Mesothelial cell of epicardium (in vitro differentiated cells): ENCODE results near the gene POLE4. TPM values are rescaled to one million over a fixed set of nuclear protein-coding genes. Genes with fewer than 3 reads are reported as not detected.
A peak's percentile ranks its signal among the peaks of the same experiment; 100 is the strongest.

Experiments used
- DNase-seq, 2 experiments: peaks; one replicate each; pipeline ENCODE4 v3.0.0; 2021; ENCODE audit warnings: low spot score in 2 of 2; ENCODE audit not compliant: unreplicated experiment in 2 of 2
- H3K27ac Mint-ChIP-seq: 2 replicates; pipeline ENCODE4 v1.8.0; 2021; ENCODE audit warnings: mixed read lengths
- H3K27me3 Mint-ChIP-seq: 2 replicates; pipeline ENCODE4 v1.8.0; 2021; ENCODE audit warnings: low read depth, mixed read lengths
- H3K36me3 Mint-ChIP-seq: 2 replicates; pipeline ENCODE4 v1.8.0; 2021; ENCODE audit warnings: mixed read lengths
- H3K4me1 Mint-ChIP-seq: 2 replicates; pipeline ENCODE4 v1.8.0; 2021; ENCODE audit warnings: mixed read lengths
- H3K4me3 Mint-ChIP-seq: 2 replicates; pipeline ENCODE4 v1.8.0; 2021; ENCODE audit warnings: mild to moderate bottlenecking, moderate library complexity, mixed read lengths
- H3K9me3 Mint-ChIP-seq: 2 replicates; pipeline ENCODE4 v1.8.0; 2021; ENCODE audit warnings: mixed read lengths
- total RNA-seq: library from RNA; stranded (reverse); gene quantifications from 3 replicates; pipeline ENCODE4 v1.2.1, GENCODE V29; 2021
- TF ChIP-seq, protein P1 (sequence below): fragments of 200-600 bp; sonication (generic); IDR thresholded peaks from one replicate; pipeline ENCODE4 v1.5.0; 2021; ENCODE audit warnings: antibody characterized with exemption; ENCODE audit not compliant: unreplicated experiment

Gene POLE4
- total RNA-seq, 1 donor from 2014 or later, result 33.9 TPM

DNA sequence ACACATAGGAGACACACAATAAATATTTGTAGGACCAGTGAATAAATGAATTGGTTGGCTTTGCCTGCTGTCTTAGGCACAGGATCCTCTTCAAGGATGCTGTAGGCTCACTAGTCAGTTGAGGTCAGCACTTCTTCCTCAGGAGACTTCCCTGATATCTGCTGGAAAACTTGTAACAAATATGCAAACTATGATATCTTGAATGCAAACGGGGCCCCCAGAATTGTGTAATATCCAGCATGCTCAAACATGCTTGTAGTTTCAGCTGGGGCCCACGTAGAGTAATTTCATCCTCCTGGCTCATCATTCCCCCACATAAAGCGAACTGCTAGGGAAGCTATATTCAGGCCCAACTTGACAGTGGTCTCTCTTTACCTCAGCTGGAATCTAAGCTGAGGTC is 43.6 kb downstream of the POLE4 start:
- TF ChIP-seq, protein P1, sequence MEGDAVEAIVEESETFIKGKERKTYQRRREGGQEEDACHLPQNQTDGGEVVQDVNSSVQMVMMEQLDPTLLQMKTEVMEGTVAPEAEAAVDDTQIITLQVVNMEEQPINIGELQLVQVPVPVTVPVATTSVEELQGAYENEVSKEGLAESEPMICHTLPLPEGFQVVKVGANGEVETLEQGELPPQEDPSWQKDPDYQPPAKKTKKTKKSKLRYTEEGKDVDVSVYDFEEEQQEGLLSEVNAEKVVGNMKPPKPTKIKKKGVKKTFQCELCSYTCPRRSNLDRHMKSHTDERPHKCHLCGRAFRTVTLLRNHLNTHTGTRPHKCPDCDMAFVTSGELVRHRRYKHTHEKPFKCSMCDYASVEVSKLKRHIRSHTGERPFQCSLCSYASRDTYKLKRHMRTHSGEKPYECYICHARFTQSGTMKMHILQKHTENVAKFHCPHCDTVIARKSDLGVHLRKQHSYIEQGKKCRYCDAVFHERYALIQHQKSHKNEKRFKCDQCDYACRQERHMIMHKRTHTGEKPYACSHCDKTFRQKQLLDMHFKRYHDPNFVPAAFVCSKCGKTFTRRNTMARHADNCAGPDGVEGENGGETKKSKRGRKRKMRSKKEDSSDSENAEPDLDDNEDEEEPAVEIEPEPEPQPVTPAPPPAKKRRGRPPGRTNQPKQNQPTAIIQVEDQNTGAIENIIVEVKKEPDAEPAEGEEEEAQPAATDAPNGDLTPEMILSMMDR, result no peak
- Mint-ChIP-seq H3K9me3 (peaks cover 18% of the 10 kb centered on the region), H3K27ac (peak overlapping the region; percentile 78), H3K4me1 (peaks cover 5% of the 10 kb centered on the region), H3K36me3 (peaks cover 12% of the 10 kb centered on the region), H3K27me3 (no peaks in the 10 kb centered on the region), H3K4me3 (no peak overlapping the region)
- no peak for DNase-seq

DNA sequence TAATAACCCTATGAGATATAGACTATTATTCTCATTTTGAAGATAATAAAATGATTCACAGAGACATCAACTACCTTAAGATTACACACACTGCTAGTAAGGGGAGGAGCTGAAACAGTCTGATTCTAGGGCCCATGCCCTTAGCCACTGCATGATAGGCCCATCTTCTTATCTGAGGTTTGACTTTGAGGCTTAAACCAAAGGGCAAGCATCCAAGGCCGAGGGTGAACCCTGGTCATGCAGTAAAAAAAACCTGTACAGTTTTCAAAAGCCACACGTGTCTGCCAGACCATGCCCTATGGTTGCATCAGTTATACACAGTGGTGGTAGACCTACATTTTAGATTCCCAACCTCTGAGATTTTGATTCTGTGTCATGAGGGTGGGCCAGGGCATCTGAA is 44.8 kb downstream of the POLE4 start:
- Mint-ChIP-seq H3K36me3 (peaks cover 5% of the 10 kb centered on the region), H3K27ac (no peak overlapping the region), H3K4me1 (peaks cover 5% of the 10 kb centered on the region), H3K4me3 (no peak overlapping the region), H3K9me3 (peaks cover 12% of the 10 kb centered on the region), H3K27me3 (no peaks in the 10 kb centered on the region)
- no peak for DNase-seq
- TF ChIP-seq, protein P1, result no peak

DNA sequence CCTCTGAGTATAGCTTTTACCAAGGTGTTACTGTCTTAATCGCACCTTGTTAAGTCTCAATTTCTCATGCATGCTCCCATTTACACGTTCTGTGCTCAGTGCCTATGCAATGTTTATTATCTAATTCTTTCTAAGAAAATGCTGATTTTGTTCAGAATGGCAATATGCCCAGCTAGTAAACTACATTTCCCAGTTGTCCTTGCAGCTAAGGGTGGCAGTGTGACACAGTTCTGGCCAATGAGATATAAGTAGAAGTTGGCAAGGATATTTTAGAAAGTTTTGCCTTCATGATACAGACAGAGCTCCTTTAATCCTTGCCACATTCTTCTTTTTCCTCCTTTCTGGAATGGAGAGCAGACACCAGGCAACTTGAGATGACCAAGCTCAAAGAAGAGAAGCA is 45.3 kb downstream of the POLE4 start:
- Mint-ChIP-seq H3K4me3 (no peak overlapping the region), H3K4me1 (peaks cover 5% of the 10 kb centered on the region), H3K36me3 (peaks cover under 1% of the 10 kb centered on the region), H3K27ac (no peak overlapping the region), H3K9me3 (peaks cover 10% of the 10 kb centered on the region), H3K27me3 (no peaks in the 10 kb centered on the region)
- no peak for DNase-seq
- TF ChIP-seq, protein P1, result no peak

DNA sequence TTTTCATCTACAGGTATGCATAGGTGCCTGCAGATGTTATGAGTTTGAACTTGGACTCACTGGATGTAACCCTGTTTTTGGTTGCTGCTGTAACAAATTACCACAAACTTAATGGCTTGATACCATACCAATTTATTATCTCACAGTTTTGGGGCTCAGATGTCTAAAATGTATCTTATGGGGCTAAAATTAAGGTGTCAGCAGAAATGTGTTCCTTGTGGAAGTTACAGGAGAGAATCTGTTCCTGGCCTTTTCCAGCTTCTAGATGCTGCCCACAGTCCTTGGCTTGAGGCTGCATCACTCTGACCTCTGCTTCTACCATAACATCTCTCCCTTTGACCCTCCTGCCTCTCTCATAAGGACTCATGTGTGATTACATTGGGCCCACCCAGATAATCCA is 47.6 kb downstream of the POLE4 start:
- H3K4me3 Mint-ChIP-seq, result no peak overlapping the region
- TF ChIP-seq, protein P1, result no peak
- no peaks in the 10 kb centered on the region for H3K27me3 Mint-ChIP-seq
- H3K36me3 Mint-ChIP-seq, result no peaks in the 10 kb centered on the region
- DNase-seq, result no peak
- peaks cover 5% of the 10 kb centered on the region for H3K4me1 Mint-ChIP-seq
- H3K27ac Mint-ChIP-seq, result no peak overlapping the region
- H3K9me3 Mint-ChIP-seq, result peaks cover 6% of the 10 kb centered on the region

DNA sequence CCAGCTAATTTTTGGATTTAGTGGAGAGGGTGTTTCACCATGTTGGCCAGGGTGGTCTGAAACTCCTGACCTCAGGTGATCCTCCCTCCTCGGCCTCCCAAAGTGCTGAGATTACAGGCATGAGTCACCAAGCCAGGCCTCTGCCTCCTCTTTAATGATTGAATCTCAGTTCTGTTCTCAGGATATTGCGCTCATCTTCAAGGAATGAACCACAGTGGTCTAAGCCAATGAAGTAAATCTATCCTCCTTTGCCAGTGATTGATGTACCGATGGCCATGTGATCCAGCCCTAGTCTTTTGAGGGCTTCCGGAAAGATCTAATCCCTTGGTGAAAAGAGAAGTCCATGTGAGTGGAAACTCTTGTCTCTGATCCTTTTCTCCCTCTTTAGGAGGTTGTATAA is 48.6 kb downstream of the POLE4 start:
- Mint-ChIP-seq H3K27ac (no peak overlapping the region), H3K9me3 (peaks cover 6% of the 10 kb centered on the region), H3K4me1 (peaks cover 3% of the 10 kb centered on the region), H3K27me3 (no peaks in the 10 kb centered on the region), H3K36me3 (no peaks in the 10 kb centered on the region), H3K4me3 (no peak overlapping the region)
- TF ChIP-seq, protein P1, result no peak
- no peak for DNase-seq

DNA sequence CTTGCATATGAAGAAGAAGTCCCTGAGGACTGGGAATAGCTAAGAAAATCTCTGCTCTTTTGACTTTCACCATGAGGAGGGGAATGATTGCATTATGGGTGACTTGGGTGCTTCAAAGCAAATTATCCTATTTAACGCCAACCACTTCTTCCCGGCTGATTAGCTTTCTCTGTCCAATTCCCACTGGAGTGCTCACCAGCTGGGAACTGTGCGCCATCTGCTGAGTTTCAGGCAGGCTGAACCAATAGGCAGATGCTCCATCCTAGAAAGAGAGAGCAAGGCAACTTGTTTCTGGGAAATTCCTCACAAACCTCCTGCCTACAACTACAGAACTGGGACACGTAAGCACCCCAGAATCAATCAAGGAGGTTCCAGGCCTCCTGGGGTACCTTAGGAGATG is 49.4 kb downstream of the POLE4 start:
- DNase-seq, result no peak
- Mint-ChIP-seq H3K4me3 (no peak overlapping the region), H3K27ac (no peak overlapping the region), H3K36me3 (no peaks in the 10 kb centered on the region), H3K27me3 (no peaks in the 10 kb centered on the region), H3K4me1 (no peaks in the 10 kb centered on the region), H3K9me3 (peaks cover 6% of the 10 kb centered on the region)
- TF ChIP-seq, protein P1, result no peak
